BJ (cell line): Measurements from ENCODE around the gene SUV39H2. TPM values are rescaled to one million over a fixed set of nuclear protein-coding genes. Genes with fewer than 3 reads are reported as not detected.

Source experiments
- CTCF ChIA-PET: fragments of 350-600 bp; formaldehyde crosslinking; extraction: SDS; loops from one replicate; lab custom pipeline; 2021; ENCODE audit warnings: antibody characterized with exemption, inconsistent platforms; lab: Yijun Ruan, JAX
- POLR2A ChIA-PET: fragments of 300-600 bp; sonication (Branson Sonifier 250); formaldehyde crosslinking; extraction: SDS; loops from one replicate; lab custom pipeline; 2021; ENCODE audit warnings: antibody characterized with exemption; lab: Charles Lee
- DNase-seq: peaks from one replicate; pipeline ENCODE4 v3.0.0-alpha.2; 2011; ENCODE audit warnings: low read depth
- H3K27me3 ChIP-seq: 2 replicates; pipeline ENCODE4 v1.6.0; 2011; ENCODE audit warnings: low read length; ENCODE audit not compliant: control insufficient read depth, insufficient read depth
- H3K36me3 ChIP-seq: 2 replicates; pipeline ENCODE4 v1.5.1; 2011; ENCODE audit warnings: low read length; ENCODE audit not compliant: control insufficient read depth, insufficient read depth
- H3K4me3 ChIP-seq: 2 replicates; pipeline ENCODE4 v1.5.1; 2011; ENCODE audit warnings: low read depth, mild to moderate bottlenecking, control low read depth, low read length
- CTCF ChIP-seq: IDR thresholded peaks from 2 replicates; pipeline ENCODE4 v1.5.1; 2011; ENCODE audit warnings: low read depth, mild to moderate bottlenecking, control low read depth, inconsistent platforms, low read length, moderate library complexity; ENCODE audit not compliant: insufficient read depth
- polyA plus RNA-seq: library from polyadenylated mRNA; depleted of rRNA; stranded (reverse); fragments of >200 nt; gene quantifications from 2 replicates; pipeline ENCODE4 v1.2.3, GENCODE V29; 2011

The SUV39H2 gene
- polyA plus RNA-seq, 1 experiment, result 2.2 TPM

- Histone ChIP-seq H3K4me3 (no peak overlapping the region), H3K36me3 (no peaks in the 10 kb centered on the region), H3K27me3 (no peaks in the 10 kb centered on the region)
- DNase-seq, result no peak
- ChIA-PET POLR2A (no interaction called here), CTCF (interaction anchor here (0.7 to 0.8 kb wide), 2 partner anchors 10 to 160 kb away, joined by 3 read pairs; no protein-coding TSS in a partner anchor)
- TF ChIP-seq CTCF, result no peak
Measured at GRCh38 chr10:14875941-14876340, 2.7 kb upstream of the SUV39H2 start.

- no peak for TF ChIP-seq CTCF
- no peak for DNase-seq
- POLR2A ChIA-PET, result interaction anchor here (0.7 kb wide), 1 partner anchor 31 kb away, joined by 3 read pairs; no protein-coding TSS in a partner anchor
- CTCF ChIA-PET, result no interaction called here
- Histone ChIP-seq H3K36me3 (no peaks in the 10 kb centered on the region), H3K27me3 (no peaks in the 10 kb centered on the region), H3K4me3 (no peak overlapping the region; the same call in 1 of the 2 replicates)
Measured at GRCh38 chr10:14876764-14877163, 1.9 kb upstream of the SUV39H2 start.

- Histone ChIP-seq H3K4me3 (peak overlapping the region; percentile 57), H3K27me3 (no peaks in the 10 kb centered on the region), H3K36me3 (no peaks in the 10 kb centered on the region)
- ChIA-PET POLR2A (no interaction called here), CTCF (interaction anchor here (1.1 kb wide), 1 partner anchor 9 kb away, joined by 4 read pairs; no protein-coding TSS in a partner anchor)
- TF ChIP-seq CTCF, result no peak
- DNase-seq, result no peak
Measured at GRCh38 chr10:14879124-14879927, 660 bp downstream of the SUV39H2 start.

- Histone ChIP-seq H3K36me3 (no peaks in the 10 kb centered on the region), H3K4me3 (peak overlapping the region; percentile 57), H3K27me3 (no peaks in the 10 kb centered on the region)
- DNase-seq, result no peak
- CTCF ChIA-PET, result interaction anchor here (1.1 kb wide), 1 partner anchor 9 kb away, joined by 4 read pairs; no protein-coding TSS in a partner anchor
- no peak for TF ChIP-seq CTCF
- POLR2A ChIA-PET, result no interaction called here
Measured at GRCh38 chr10:14879928-14880193, 1.2 kb downstream of the SUV39H2 start.

GRCh38 chr10:14880229-14880628 is 1.6 kb downstream of the SUV39H2 start:
- ChIA-PET POLR2A (no interaction called here), CTCF (no interaction called here)
- TF ChIP-seq CTCF, result no peak
- no peak for DNase-seq
- no peaks in the 10 kb centered on the region for H3K27me3 ChIP-seq
- no peaks in the 10 kb centered on the region for H3K36me3 ChIP-seq
- peak overlapping the region; percentile 57; the same call in 1 of the 2 replicates for H3K4me3 ChIP-seq
